Globus pallidus (tissue), 1 donor: ENCODE data around the gene MYL7.
"Not testable (repeated sequence)": the region's sequence is repeated elsewhere in the genome, so short reads cannot be mapped to it uniquely, and the experiment has no call there.

ENCODE experiments used
- DNase-seq: peaks from one replicate; pipeline ENCODE4 v3.0.0-alpha.2; 2015; ENCODE audit warnings: low spot score

MYL7 gene, protein sequence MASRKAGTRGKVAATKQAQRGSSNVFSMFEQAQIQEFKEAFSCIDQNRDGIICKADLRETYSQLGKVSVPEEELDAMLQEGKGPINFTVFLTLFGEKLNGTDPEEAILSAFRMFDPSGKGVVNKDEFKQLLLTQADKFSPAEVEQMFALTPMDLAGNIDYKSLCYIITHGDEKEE

DNA sequence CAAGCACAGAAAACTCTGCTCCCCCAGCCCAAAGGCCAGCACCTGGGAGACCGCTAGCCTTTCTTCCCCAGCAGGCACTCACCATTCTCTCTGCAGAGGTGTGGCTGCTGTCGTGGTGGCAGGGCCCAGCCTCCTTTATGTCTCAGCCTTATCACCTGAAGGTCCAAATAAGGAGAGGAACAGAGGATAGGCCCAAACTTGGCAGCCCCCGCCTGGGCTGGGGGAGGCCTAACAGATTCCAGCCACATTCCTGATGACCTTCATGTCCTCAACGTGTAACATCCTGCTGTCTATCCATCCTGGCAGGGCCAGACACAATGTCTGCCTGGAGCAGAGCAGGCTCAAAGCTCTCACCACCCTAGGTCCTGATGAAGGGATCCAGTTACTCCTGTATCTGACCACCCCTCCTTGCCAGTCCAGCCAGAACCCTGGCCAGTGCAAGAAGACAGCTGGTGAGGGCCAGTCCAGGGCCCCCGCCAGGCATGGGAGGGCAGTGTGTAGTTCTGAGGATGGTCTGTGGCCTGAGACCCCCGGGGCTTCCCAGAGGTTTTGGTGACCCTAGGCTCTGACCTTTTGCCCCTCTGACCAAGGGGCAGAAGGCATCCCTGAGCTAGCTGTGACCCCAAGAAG, at the start of gene MYL7:
MYL7 (minus strand) TSS at position 112 of the 630 bp plus-strand sequence; CDS start at position 85, 27 bp downstream.
- no peak for DNase-seq

DNA sequence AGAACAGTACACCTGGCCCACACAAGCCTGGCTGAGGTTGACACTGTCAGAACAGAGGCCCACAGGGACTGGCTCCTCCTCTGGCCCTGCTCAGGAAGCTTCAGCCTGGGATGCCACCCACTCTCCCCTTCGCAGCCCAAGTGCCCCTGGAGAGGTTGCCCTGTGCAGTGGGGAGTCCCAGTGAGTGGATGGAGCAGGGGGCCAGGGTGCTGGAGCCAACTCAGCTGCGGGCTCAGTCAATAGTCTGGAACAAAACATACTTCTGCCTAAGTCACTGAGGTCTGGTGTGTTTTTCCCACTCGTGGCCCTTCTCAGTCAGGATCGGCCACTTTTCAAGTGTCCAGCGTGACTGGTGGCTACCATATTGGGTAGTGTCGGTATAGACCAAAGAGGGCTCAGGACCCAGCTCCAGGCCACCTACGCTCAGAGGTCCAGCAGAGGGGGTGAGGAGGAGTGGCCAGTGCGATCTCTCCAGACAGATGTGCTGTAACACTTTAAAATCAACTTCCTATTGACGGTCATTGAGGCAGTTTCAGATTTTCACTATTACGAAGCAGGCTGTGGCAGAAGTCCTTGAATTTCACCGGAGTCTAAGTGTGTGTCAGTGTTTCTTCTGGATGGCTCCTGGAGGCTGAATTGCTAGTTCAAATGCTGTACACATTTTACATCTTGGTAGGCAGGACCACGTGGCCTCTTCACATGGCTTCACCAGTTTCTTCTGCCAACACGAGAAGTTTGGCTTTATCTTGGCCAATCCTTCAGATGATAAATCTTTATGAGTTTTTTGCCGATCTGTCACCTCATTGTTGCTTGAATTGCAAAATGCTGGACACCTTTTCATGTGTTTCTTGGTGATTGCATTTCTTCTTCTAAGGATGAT, 49.1 kb upstream of the MYL7 start:
- DNase-seq, result no peak

GRCh38 chr7:44189286-44189992, 48.3 kb upstream of the MYL7 start, which contains the start of gene GCK:
Gene GCK, minus strand, starts transcription at chr7:44189439. Its CDS starts 486 bp downstream, at chr7:44188953.
- no peak for DNase-seq

GRCh38 chr7:44188480-44189225, 47.5 kb upstream of the MYL7 start:
- DNase-seq, result no peak

DNA sequence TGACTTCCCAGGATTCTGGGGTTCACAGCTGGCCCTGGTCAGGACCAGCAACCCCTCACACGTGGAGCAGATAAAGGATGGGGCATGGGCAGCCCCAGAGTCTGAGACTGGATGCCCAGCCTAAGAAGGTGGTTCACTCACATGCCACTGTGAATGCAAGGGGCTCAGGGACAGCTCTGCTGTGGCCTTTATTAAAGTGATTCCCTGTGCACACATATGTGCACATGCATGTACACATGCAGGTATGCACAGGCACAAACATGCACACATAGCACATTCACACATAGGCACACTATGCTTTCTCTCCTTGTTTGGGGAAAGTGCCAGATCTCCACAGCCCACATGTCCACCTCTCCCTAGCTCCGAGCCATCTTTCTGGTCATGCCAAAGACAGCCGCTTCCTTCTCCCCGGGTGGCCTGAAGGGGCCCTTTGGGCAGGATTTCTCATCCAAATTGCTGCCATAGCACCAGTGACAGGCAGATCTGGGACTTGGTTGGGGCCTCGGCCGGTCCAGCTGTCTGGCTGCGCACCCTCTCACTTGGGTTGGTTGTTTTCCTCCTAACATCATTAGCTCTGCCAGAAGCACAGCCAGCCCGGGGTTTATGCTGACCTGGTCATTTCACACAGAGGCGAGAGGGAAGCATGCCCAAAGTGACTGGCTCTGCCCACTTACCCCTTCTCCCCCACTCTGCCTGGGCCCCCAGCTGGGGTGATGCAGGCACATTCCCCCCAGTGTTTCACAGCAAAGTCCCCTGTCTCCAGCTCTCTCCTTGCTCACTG, 46.7 kb upstream of the MYL7 start:
- DNase-seq, result no peak

DNA sequence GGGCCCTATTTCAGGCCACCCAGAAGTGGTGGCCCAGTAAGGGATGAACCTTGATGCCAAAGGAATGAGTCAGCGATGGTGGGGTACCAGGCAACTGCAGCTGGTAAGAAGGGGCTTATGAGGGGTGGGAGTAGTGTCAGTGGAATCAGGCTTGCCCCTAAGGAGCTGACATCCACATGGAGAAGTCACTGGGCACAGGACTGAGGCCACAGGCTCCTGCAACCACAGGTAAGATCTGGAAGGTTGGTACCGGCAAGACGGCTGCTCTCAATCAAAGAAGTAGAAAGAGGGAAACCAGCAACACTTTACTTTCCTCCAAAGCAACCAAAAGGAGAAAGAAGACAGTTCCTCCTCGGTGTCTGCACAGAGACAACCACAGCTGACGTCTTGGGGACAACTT, 45.6 kb upstream of the MYL7 start:
- no peak for DNase-seq

DNA sequence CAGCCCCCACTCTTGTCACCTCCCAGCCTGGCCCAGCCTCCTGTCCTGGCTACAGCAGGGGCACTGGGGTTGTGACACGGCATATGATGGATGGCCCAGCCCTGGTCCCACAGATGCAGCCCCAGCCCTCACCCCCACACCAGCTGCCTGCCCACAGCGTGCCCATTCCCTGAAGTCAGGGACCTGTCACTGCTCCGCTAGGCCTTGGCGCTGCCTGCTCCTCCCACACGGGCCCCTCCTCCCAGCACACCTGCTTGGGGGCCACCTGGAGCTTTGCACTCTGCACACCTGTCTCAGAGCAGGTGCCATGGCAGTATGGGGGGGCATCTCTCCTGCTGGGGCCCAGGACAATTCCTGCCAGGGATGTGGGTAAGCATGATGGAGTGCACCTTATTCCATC, 44.6 kb upstream of the MYL7 start:
- no peak for DNase-seq

DNA sequence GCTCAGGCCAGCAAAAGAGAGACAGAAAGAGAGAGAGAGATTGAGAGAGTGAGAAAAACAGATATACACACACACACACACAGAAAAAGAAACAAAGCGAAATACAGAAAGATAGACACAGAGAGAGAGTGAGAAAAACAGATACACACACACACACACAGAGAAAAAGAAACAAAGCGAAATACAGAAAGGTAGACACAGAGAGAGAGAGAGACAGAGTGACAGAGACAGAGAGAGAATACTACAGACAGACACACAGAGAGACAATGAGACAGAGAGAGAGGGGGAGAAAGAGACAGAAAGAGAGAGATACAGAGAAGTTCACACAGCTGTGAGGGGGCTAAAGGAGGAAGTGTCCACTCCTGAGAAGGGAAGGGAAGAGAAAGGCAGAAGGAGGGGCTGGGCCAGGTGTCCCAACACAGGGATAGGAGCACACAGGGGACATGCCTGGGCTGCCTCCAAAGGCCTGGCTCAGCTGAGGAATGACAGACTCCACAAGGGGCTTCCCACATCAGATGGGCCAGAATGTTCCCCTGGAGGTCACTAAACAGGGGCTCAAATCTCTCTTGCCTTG, 43.8 kb upstream of the MYL7 start:
- DNase-seq, result no peak

- no peak for DNase-seq
Observed at GRCh38 chr7:44184206-44184872, 43.2 kb upstream of the MYL7 start.

DNA sequence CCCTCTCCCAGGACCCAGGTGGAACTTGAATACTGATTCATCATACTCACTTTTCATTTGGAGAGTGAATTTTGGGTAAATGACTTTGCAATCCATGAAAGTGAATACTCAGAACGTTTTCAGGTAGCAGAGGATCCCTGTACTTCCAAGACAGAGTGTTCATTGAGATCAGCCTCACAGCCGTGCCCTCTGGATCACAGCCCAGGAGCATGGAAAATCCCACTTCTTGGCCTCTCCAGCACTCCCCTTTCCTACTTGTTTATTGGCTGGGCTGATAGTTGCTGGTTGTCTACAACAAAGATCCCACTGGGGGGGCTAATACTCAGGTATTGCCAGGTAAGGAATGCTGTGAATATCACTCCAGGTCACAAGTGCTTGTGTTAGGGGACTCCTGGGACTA, 42.3 kb upstream of the MYL7 start:
- DNase-seq, result no peak

DNA sequence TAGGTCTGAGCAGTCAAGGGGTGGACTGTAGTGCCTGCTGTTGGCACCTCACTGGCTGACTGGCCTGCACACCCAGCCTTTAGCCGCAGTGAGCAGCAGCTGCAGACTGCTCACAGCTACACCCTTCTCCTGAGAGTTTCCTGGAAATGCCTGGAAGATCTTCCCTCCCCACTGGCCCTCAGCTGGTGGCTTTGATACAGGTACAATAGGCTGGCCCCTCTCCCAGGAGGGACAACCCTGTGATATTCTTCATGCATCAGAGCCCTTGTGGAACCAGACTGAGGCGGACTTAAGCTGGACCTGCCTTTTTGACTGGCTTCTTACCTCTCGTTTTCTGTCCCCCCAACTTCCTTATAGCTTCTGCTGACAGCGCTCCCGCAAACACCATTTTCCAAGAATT, 41.7 kb upstream of the MYL7 start:
- DNase-seq, result no peak

DNA sequence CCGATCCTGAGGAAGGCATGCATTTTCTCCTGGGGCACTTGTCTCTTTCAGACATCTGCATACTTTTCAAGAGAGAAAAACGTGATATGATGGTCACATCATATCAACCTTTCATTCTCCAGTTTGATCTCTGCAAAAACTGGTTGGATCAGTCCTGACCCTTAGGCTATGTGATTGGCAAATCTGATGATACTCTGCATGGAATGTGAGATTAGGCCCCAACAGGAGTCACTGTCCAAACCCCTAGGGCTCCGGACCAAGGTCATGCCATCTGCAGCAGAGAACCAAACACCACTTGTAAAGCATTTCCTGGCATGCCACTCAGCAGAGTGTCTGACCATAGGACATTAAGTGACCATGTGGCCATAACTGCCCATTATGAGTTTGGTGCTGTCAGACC, 39.5 kb upstream of the MYL7 start:
- no peak for DNase-seq

GRCh38 chr7:44177570-44178131, 36.5 kb upstream of the MYL7 start:
- peak; percentile 31 for DNase-seq

DNA sequence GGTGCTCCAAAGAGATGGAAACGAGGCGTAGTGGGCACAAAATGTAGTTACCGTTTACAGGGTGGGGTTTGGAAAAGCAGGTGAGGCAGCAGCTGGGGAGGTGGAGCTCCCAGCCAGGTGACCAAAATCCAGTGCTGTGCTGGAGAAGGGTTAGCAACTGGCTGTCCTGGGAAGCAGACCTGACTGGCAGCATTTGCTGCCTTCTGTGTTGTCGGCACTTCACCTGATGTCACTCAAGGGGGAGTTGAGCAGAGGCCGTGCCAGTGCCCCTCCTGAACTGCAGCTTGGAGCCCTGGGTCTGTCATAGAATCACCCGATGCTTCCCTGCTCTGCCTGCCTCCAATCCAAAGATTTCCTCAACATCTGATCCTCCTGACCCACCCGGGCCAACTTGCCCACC, 35.4 kb upstream of the MYL7 start:
- no peak for DNase-seq

DNA sequence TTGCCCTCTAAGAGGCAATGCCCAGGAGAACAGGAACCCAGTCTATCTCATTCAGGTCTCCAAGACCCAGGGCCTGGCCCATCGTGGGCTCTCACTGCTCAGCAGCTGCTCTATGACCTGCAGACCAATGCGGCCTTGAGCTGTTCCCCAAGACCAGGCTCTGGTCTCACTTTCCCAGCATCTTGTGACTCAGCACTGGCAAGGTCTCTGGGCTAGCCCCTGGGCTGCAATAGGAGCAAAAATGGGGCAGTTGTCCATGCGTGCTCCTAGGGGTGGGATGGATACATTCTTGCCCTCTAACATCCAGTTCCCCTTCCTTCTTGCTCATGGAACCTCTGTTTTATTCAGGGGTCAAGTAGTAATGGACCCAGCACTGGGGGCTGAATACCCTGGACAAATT, 34.6 kb upstream of the MYL7 start:
- DNase-seq, result no peak

DNA sequence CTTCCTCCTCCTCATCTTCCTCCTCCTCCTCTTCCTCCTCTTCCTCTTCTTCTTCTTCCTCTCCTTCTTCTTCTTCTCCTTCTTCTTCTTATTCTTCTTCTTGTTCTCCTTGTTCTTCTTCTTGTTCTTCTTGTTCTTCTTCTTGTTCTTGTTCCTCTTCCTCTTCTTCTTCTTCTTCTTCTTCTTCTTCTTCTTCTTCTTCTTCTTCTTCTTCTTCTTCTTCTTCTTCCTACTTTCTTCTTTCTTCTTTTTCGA, 33.5 kb upstream of the MYL7 start:
- not testable (repeated sequence) for DNase-seq

DNA sequence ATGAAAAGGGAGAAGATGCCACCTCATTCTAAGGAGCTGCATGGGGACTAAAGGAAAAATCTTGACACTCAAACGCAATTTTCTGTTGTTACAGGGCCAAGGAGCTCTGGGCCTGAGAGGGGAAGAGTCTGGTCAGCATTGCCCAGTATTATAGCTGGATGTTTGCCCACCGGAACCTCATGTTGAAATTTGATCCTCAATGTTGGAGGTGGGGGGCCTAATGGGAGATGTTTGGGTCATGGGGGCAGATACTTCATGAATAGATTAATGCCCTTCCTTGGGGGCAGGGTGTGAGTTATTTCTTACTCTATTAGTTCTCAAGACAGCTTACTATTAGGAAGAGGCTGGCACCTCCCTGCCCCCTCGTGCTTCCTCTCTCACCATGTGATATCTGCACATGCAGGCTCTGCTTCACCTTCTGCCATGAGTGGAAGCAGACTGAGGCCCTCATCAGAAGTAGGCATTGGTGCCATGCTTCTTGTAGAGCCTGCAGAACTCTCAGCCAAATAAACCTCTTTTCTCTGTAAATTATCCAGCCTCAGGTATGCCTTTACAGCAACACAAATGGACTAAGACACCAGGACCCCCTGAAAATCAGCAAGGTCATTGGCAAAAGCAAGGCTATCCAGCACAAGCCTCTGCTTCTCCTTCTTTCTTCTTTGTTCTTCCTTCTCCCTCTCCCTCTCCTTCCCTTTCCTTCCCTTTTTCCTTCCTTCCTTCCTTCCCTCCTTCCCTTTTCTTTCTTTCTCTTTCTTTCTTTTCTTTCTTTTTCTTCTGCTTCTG, 33.0 kb upstream of the MYL7 start:
- DNase-seq, result no peak

- no peak for DNase-seq
Observed at GRCh38 chr7:44172803-44173424, 31.8 kb upstream of the MYL7 start.

DNA sequence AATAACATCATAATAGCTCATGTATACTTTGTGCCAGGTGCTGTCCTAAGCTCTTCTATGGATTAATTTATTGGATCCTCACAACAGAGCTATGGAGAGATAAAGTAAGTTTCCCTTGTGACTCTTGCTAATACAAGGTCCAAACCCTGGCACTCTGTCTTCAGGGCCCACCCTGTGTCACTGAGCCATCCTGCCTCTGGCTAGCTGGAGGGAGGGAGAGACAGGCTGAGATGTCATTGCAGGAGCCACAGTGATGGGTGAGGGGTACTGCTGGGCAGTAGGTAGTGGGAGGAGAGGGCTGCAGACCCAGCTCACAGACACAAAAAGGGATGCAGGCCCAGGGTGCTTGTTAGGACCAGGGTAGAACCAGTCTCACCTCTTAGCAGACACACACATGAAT, 31.2 kb upstream of the MYL7 start:
- no peak for DNase-seq
